NCI-H1092 (cell line): ENCODE data around the gene IFITM10.

Experiments
- DNase-seq: peaks from one replicate; lab custom pipeline; 2025; lab: John Stamatoyannopoulos, UW

The IFITM10 gene

GRCh38 chr11:1737080-1737757 lies 13.2 kb downstream of the IFITM10 start:
- DNase-seq: no peak

- no peak for DNase-seq
Measured at GRCh38 chr11:1736447-1736992, 13.9 kb downstream of the IFITM10 start.

- DNase-seq: no peak
Measured at GRCh38 chr11:1735271-1735670, 15.1 kb downstream of the IFITM10 start.

GRCh38 chr11:1734641-1735081 lies 15.7 kb downstream of the IFITM10 start:
- no peak for DNase-seq

GRCh38 chr11:1733716-1734640 lies 16.4 kb downstream of the IFITM10 start:
- no peak for DNase-seq

- DNase-seq: no peak
Measured at GRCh38 chr11:1733009-1733715, 17.2 kb downstream of the IFITM10 start.

- no peak for DNase-seq
Measured at GRCh38 chr11:1732418-1733008, 17.9 kb downstream of the IFITM10 start.

- no peak for DNase-seq
Measured at GRCh38 chr11:1731451-1732059, 18.8 kb downstream of the IFITM10 start.

GRCh38 chr11:1730059-1730629 lies 20.3 kb downstream of the IFITM10 start:
- no peak for DNase-seq

- DNase-seq: no peak
Measured at GRCh38 chr11:1729692-1730011, 20.7 kb downstream of the IFITM10 start.

- DNase-seq: no peak
Measured at GRCh38 chr11:1728931-1729691, 21.3 kb downstream of the IFITM10 start.

- DNase-seq: no peak
Measured at GRCh38 chr11:1728301-1728700, 22.1 kb downstream of the IFITM10 start.

GRCh38 chr11:1727861-1728260 lies 22.5 kb downstream of the IFITM10 start:
- DNase-seq: no peak

- no peak for DNase-seq
Measured at GRCh38 chr11:1727096-1727690, 23.2 kb downstream of the IFITM10 start.

GRCh38 chr11:1719781-1720180 lies 30.6 kb downstream of the IFITM10 start:
- no peak for DNase-seq

- no peak for DNase-seq
Measured at GRCh38 chr11:1718326-1718725, 32.1 kb downstream of the IFITM10 start.

GRCh38 chr11:1717745-1718144 lies 32.6 kb downstream of the IFITM10 start:
- no peak for DNase-seq

GRCh38 chr11:1714908-1715885 lies 35.2 kb downstream of the IFITM10 start:
- peak; percentile 13 for DNase-seq

- no peak for DNase-seq
Measured at GRCh38 chr11:1708716-1709115, 41.7 kb downstream of the IFITM10 start.
